PC-3 (cell line): ENCODE results near the gene SUSD6. TPM values are rescaled to one million over a fixed set of nuclear protein-coding genes. Genes with fewer than 3 reads are reported as not detected.

Experiments
- ATAC-seq: fragments of 200-7000 bp; cut with Tn5 transposase; 2 replicates; pipeline ENCODE4 v1.9.1; 2020; ENCODE audit warnings: mild to moderate bottlenecking, moderate library complexity
- BruUV-seq: library from RNA; stranded (reverse); fragments of 400-500 nt; replicated peaks from 2 replicates; lab custom pipeline; 2021; lab: Mats Ljungman, UMichigan
- CTCF ChIA-PET: fragments of 300-600 bp; sonication (Branson Sonifier 250); formaldehyde crosslinking; loops from one replicate; lab custom pipeline; 2022; ENCODE audit warnings: antibody characterized with exemption; lab: Charles Lee
- POLR2A ChIA-PET: fragments of 300-600 bp; sonication (Branson Sonifier 250); formaldehyde crosslinking; loops from one replicate; lab custom pipeline; 2022; ENCODE audit warnings: antibody characterized with exemption; ENCODE audit not compliant: unreplicated experiment; lab: Charles Lee
- DNase-seq: peaks from one replicate; pipeline ENCODE4 v3.0.0-alpha.2; 2015
- H2AFZ ChIP-seq: fragments of 300-600 bp; sonication (generic); 2 replicates; pipeline ENCODE4 v1.6.0; 2016; ENCODE audit warnings: antibody characterized with exemption, low read length
- H3F3A ChIP-seq: fragments of 300-600 bp; sonication (generic); one replicate; pipeline ENCODE4 v1.6.0; 2017; ENCODE audit warnings: antibody characterized with exemption, low read length, control low read depth, mild to moderate bottlenecking; ENCODE audit not compliant: unreplicated experiment
- H3K27ac ChIP-seq: fragments of 300-600 bp; sonication (generic); 2 replicates; pipeline ENCODE4 v1.5.1; 2016; ENCODE audit warnings: mild to moderate bottlenecking, low read length
- H3K27me3 ChIP-seq: fragments of 300-600 bp; sonication (generic); 2 replicates; pipeline ENCODE4 v1.6.1; 2016; ENCODE audit warnings: low read length, mixed read lengths
- H3K36me3 ChIP-seq: fragments of 300-600 bp; sonication (generic); 2 replicates; pipeline ENCODE4 v1.6.1; 2016; ENCODE audit warnings: low read depth, mixed run types, low read length, mixed read lengths
- H3K4me1 ChIP-seq: fragments of 300-600 bp; sonication (generic); 2 replicates; pipeline ENCODE4 v1.5.1; 2016; ENCODE audit warnings: low read length; ENCODE audit not compliant: insufficient read depth
- H3K4me2 ChIP-seq: fragments of 300-600 bp; sonication (generic); 2 replicates; pipeline ENCODE4 v1.6.0; 2016; ENCODE audit warnings: low read length
- H3K4me3 ChIP-seq: fragments of 300-600 bp; sonication (generic); 2 replicates; pipeline ENCODE4 v1.5.1; 2016; ENCODE audit warnings: mild to moderate bottlenecking, low read length, mixed read lengths
- H3K79me2 ChIP-seq: fragments of 300-600 bp; sonication (generic); 2 replicates; pipeline ENCODE4 v1.6.1; 2017; ENCODE audit warnings: low read length, mixed read lengths
- H3K9ac ChIP-seq: fragments of 300-600 bp; sonication (generic); 2 replicates; pipeline ENCODE4 v1.6.0; 2016; ENCODE audit warnings: mild to moderate bottlenecking, low read length
- H3K9me2 ChIP-seq: fragments of 300-600 bp; sonication (generic); replicated peaks from 2 replicates; pipeline ENCODE4 v1.6.1; 2016; ENCODE audit warnings: mixed run types, low read length, mixed read lengths
- H3K9me3 ChIP-seq: fragments of 300-600 bp; sonication (generic); 2 replicates; pipeline ENCODE4 v1.6.1; 2016; ENCODE audit warnings: low read length, mixed read lengths
- H4K20me1 ChIP-seq: fragments of 300-600 bp; sonication (generic); 2 replicates; pipeline ENCODE4 v1.6.1; 2016; ENCODE audit warnings: low read length, mixed read lengths
- EZH2 ChIP-seq: fragments of 300-600 bp; sonication (generic); IDR thresholded peaks from one replicate; pipeline ENCODE4 v1.6.1; 2017; ENCODE audit warnings: antibody characterized with exemption, mild to moderate bottlenecking, low read length; ENCODE audit not compliant: unreplicated experiment
- EZH2phosphoT487 ChIP-seq: fragments of 300-600 bp; sonication (generic); IDR thresholded peaks from 2 replicates; pipeline ENCODE4 v1.6.1; 2018; ENCODE audit warnings: mild to moderate bottlenecking, antibody characterized with exemption, low read length, borderline replicate concordance
- intact Hi-C: fragments of 100-400 bp; cut with micrococcal nuclease; formaldehyde crosslinking; loops from 2 replicates; pipeline ENCODE4 v1.9.0; 2023
- total RNA-seq: library from RNA; depleted of rRNA; stranded (reverse); fragments of >200 nt; gene quantifications from 2 replicates; pipeline ENCODE4 v1.2.3, GENCODE V29; 2014
- TF ChIP-seq, protein P1 (sequence below): fragments of 300-600 bp; sonication (generic); conservative IDR thresholded peaks from 2 replicates; pipeline ENCODE4 v1.5.1; 2017; ENCODE audit warnings: antibody characterized with exemption, low read depth, mild to moderate bottlenecking, low read length

The SUSD6 gene
- total RNA-seq, 1 experiment from 2014 or later: 6.1 TPM

- Histone ChIP-seq H3K4me2 (no peak overlapping the region), H3K36me3 (no peaks in the 10 kb centered on the region), H3F3A (no peaks in the 10 kb centered on the region), H3K27ac (no peak overlapping the region), H2AFZ (no peak overlapping the region), H3K27me3 (no peaks in the 10 kb centered on the region), H3K9ac (no peak overlapping the region), H3K9me2 (no peaks in the 10 kb centered on the region; the same call in 1 of the 2 replicates), H4K20me1 (no peaks in the 10 kb centered on the region), H3K9me3 (no peaks in the 10 kb centered on the region), H3K79me2 (no peaks in the 10 kb centered on the region), H3K4me1 (no peaks in the 10 kb centered on the region), H3K4me3 (no peak overlapping the region)
- POLR2A ChIA-PET: no interaction called here
- ATAC-seq: no peak
- no peak for DNase-seq
- intact Hi-C loops: no loop called here
- TF ChIP-seq EZH2 (no peak), EZH2phosphoT487 (no peak)
- TF ChIP-seq, protein P1, sequence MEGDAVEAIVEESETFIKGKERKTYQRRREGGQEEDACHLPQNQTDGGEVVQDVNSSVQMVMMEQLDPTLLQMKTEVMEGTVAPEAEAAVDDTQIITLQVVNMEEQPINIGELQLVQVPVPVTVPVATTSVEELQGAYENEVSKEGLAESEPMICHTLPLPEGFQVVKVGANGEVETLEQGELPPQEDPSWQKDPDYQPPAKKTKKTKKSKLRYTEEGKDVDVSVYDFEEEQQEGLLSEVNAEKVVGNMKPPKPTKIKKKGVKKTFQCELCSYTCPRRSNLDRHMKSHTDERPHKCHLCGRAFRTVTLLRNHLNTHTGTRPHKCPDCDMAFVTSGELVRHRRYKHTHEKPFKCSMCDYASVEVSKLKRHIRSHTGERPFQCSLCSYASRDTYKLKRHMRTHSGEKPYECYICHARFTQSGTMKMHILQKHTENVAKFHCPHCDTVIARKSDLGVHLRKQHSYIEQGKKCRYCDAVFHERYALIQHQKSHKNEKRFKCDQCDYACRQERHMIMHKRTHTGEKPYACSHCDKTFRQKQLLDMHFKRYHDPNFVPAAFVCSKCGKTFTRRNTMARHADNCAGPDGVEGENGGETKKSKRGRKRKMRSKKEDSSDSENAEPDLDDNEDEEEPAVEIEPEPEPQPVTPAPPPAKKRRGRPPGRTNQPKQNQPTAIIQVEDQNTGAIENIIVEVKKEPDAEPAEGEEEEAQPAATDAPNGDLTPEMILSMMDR: no peak
- no TSS peak for BruUV-seq
- CTCF ChIA-PET: interaction anchor here (0.5 kb wide), 1 partner anchor 145 kb away, joined by 8 read pairs; the partner anchor contains the start of gene SUSD6
Measured at GRCh38 chr14:69756298-69756697, 144.9 kb downstream of the SUSD6 start.

DNA sequence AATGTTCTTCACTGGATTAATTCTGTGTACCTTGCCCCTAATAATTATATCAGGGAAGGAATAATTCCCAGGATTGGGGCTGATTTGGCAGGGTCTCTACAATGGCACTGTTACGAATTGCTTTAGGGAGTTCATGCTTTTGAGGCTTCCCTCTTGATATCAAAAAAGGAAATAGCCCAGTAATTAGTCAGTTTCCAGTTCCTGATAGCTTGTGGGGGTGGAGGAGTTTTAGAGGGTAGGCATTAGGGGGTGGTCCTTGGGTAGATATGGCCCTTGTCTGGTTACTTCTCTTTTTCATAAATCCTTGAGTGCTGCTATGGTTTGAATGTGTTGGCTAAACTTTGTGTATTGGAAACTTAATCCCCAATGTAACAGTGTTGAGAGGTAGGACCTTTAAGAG lies 149.4 kb downstream of the SUSD6 start:
- Histone ChIP-seq H3K27me3 (no peaks in the 10 kb centered on the region), H2AFZ (no peak overlapping the region), H3K9me2 (no peaks in the 10 kb centered on the region), H3K27ac (no peak overlapping the region), H4K20me1 (no peaks in the 10 kb centered on the region), H3K79me2 (no peaks in the 10 kb centered on the region), H3K9me3 (no peaks in the 10 kb centered on the region), H3K4me3 (no peak overlapping the region), H3F3A (no peaks in the 10 kb centered on the region), H3K4me1 (no peaks in the 10 kb centered on the region), H3K4me2 (no peak overlapping the region), H3K36me3 (no peaks in the 10 kb centered on the region), H3K9ac (no peak overlapping the region)
- no TSS peak for BruUV-seq
- POLR2A ChIA-PET: no interaction called here
- DNase-seq: no peak
- intact Hi-C loops: no loop called here
- CTCF ChIA-PET: interaction anchor here (0.8 kb wide), 1 partner anchor 9 kb away, joined by 3 read pairs; no protein-coding TSS in a partner anchor
- ATAC-seq: no peak
- TF ChIP-seq EZH2: no peak
- TF ChIP-seq, protein P1: no peak
- TF ChIP-seq EZH2phosphoT487: no peak

DNA sequence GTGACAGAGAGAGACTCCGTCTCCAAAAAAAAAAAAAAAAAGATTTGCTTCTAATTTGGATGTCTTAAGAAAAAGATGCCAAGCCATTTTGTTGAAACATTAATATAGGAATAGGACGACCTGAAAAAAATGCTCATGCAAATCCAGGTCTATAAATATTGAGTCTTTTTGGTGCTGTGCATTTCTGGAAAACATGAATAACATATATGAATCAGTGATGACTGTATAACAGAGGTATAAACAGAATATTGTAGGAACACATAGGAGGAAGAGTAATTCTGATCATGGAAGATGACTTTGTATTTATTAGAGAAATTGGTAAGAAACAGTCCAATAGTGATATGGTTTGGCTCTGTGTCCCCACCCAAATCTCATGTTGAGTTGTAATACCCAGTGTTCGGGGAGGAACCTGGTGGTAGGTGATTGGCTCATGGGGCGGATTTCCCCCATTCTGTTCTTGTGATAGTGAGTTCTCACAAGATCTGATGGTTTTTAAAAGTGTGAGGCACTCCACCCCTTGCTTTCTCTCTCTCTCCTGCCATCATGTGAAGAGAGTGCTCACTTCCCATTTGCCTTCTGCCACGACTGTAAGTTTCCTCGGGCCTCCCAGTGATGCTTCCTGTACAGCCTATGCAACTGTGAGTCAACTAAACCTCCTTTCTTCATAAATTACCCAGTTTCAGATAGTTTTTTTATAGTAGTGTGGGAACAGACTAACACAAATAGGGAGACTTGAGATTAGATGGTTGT lies 152.5 kb downstream of the SUSD6 start:
- Histone ChIP-seq H3F3A (no peaks in the 10 kb centered on the region), H3K36me3 (peaks cover 12% of the 10 kb centered on the region), H3K27me3 (no peaks in the 10 kb centered on the region), H3K4me1 (peaks cover 12% of the 10 kb centered on the region), H2AFZ (no peak overlapping the region), H3K79me2 (peaks cover 20% of the 10 kb centered on the region), H4K20me1 (peaks cover 13% of the 10 kb centered on the region), H3K27ac (no peak overlapping the region), H3K4me3 (no peak overlapping the region), H3K9me2 (no peaks in the 10 kb centered on the region), H3K9ac (no peak overlapping the region), H3K4me2 (no peak overlapping the region), H3K9me3 (no peaks in the 10 kb centered on the region)
- no TSS peak for BruUV-seq
- no peak for ATAC-seq
- no peak for DNase-seq
- ChIA-PET CTCF (no interaction called here), POLR2A (no interaction called here)
- TF ChIP-seq EZH2 (no peak), EZH2phosphoT487 (no peak)
- TF ChIP-seq, protein P1: no peak
- intact Hi-C loops: no loop called here
